Measurements from ENCODE around the gene HBA1. TPM values are rescaled to one million over a fixed set of nuclear protein-coding genes. Genes with fewer than 3 reads are reported as not detected.
"Not testable (repeated sequence)": the region's sequence is repeated elsewhere in the genome, so short reads cannot be mapped to it uniquely, and the experiment has no call there.

The HBA1 gene
- total RNA-seq, 1 donor: 28.3 TPM

DNA sequence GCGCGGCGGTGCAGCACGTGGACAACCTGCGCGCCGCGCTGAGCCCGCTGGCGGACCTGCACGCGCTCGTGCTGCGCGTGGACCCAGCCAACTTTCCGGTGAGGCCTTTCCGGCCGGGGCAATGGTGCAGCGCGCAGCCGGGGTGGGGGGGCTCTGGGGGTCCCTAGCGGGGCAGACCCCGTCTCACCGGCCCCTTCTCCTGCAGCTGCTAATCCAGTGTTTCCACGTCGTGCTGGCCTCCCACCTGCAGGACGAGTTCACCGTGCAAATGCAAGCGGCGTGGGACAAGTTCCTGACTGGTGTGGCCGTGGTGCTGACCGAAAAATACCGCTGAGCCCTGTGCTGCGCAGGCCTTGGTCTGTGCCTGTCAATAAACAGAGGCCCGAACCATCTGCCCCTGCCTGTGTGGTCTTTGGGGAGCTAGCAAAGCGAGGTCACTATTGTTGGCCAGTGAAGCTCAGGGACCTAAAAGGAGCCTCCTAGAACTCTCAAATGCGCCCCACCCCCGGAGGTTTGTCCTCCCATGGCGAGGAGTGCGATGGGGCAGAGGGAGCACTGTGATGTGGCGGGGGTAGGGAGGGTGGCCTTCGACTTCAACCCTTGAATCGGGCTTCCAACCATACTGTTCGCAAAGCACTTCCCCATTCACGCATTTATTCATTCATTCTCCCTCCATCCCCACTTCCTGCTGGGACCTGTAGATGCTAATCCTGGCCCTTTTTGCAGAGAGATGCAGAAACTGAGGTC is 9.9 kb upstream of the HBA1 start:
- peaks cover 13% of the 10 kb centered on the region for H3K4me1 ChIP-seq (ENCODE audit: insufficient read depth, low read length)
- H3K27me3 ChIP-seq (ENCODE audit: insufficient read depth, low read length): peaks cover 55% of the 10 kb centered on the region
- no peak overlapping the region for H3K4me3 ChIP-seq (ENCODE audit: low read length)
- no peaks in the 10 kb centered on the region for H3K9me3 ChIP-seq (ENCODE audit: low read depth, low read length)

DNA sequence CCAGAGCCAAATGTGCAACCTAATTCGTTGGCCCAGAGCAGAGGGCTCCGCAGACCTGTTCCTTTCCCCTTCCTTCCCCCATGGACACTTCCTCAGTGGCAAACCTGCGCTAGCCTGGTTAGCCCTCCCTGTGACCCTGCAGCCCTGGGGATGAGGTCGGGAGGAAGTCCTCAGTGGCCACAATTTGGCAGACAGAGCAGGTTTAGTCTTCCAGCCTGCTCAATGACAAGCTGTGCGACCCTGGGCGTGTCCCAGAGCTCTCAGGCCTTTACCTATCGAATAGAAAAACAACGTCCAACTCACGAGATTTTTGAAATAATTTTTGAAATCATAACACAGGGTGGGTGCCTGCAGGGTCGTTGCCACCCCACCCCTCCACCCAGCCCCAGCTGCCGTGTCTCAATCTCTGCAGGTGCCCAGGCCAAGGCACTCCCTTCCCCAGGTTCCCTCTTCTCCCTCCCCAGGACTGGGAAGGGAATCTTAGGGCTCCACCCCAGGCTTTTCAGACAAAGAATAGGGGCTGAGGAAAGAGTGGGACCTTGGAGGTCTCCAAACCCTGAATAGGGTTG is 9.3 kb upstream of the HBA1 start:
- Histone ChIP-seq H3K4me1 (ENCODE audit: insufficient read depth, low read length) (peaks cover 13% of the 10 kb centered on the region), H3K27me3 (ENCODE audit: insufficient read depth, low read length) (peaks cover 59% of the 10 kb centered on the region), H3K9me3 (ENCODE audit: low read depth, low read length) (no peaks in the 10 kb centered on the region), H3K4me3 (ENCODE audit: low read length) (no peak overlapping the region)

GRCh38 chr16:168424-168823 is 8.1 kb upstream of the HBA1 start:
- H3K4me3 ChIP-seq (ENCODE audit: low read length): no peak overlapping the region
- peaks cover 59% of the 10 kb centered on the region for H3K27me3 ChIP-seq (ENCODE audit: insufficient read depth, low read length)
- peaks cover 13% of the 10 kb centered on the region for H3K4me1 ChIP-seq (ENCODE audit: insufficient read depth, low read length)
- no peaks in the 10 kb centered on the region for H3K9me3 ChIP-seq (ENCODE audit: low read depth, low read length)

GRCh38 chr16:169014-169413 is 7.5 kb upstream of the HBA1 start:
- H3K4me1 ChIP-seq (ENCODE audit: insufficient read depth, low read length): peaks cover 13% of the 10 kb centered on the region
- H3K9me3 ChIP-seq (ENCODE audit: low read depth, low read length): no peaks in the 10 kb centered on the region
- H3K4me3 ChIP-seq (ENCODE audit: low read length): no peak overlapping the region
- H3K27me3 ChIP-seq (ENCODE audit: insufficient read depth, low read length): peaks cover 59% of the 10 kb centered on the region

- not testable (repeated sequence) for H3K4me3 ChIP-seq (ENCODE audit: low read length); H3K9me3 ChIP-seq (ENCODE audit: low read depth, low read length)
- Histone ChIP-seq H3K4me1 (ENCODE audit: insufficient read depth, low read length) (peaks cover 11% of the 10 kb centered on the region), H3K27me3 (ENCODE audit: insufficient read depth, low read length) (peaks cover 65% of the 10 kb centered on the region)
Measured at GRCh38 chr16:170088-170507, 6.4 kb upstream of the HBA1 start.

- peaks cover 64% of the 10 kb centered on the region for H3K27me3 ChIP-seq (ENCODE audit: insufficient read depth, low read length)
- H3K4me1 ChIP-seq (ENCODE audit: insufficient read depth, low read length): peaks cover 4% of the 10 kb centered on the region
- H3K9me3 ChIP-seq (ENCODE audit: low read depth, low read length): no peaks in the 10 kb centered on the region
- H3K4me3 ChIP-seq (ENCODE audit: low read length): no peak overlapping the region
Measured at GRCh38 chr16:170788-171187, 5.7 kb upstream of the HBA1 start.

GRCh38 chr16:172374-172941 is 4.0 kb upstream of the HBA1 start, which contains the start of gene HBA2:
HBA2 (plus strand) TSS chr16:172876; CDS start chr16:172913, 37 bp downstream.
- not testable (repeated sequence) for H3K4me1 ChIP-seq (ENCODE audit: insufficient read depth, low read length); H3K4me3 ChIP-seq (ENCODE audit: low read length); H3K9me3 ChIP-seq (ENCODE audit: low read depth, low read length)
- peaks cover 49% of the 10 kb centered on the region for H3K27me3 ChIP-seq (ENCODE audit: insufficient read depth, low read length)

DNA sequence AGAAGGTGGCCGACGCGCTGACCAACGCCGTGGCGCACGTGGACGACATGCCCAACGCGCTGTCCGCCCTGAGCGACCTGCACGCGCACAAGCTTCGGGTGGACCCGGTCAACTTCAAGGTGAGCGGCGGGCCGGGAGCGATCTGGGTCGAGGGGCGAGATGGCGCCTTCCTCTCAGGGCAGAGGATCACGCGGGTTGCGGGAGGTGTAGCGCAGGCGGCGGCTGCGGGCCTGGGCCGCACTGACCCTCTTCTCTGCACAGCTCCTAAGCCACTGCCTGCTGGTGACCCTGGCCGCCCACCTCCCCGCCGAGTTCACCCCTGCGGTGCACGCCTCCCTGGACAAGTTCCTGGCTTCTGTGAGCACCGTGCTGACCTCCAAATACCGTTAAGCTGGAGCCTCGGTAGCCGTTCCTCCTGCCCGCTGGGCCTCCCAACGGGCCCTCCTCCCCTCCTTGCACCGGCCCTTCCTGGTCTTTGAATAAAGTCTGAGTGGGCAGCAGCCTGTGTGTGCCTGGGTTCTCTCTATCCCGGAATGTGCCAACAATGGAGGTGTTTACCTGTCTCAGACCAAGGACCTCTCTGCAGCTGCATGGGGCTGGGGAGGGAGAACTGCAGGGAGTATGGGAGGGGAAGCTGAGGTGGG is 3.1 kb upstream of the HBA1 start:
- peaks cover 49% of the 10 kb centered on the region for H3K27me3 ChIP-seq (ENCODE audit: insufficient read depth, low read length)
- H3K4me1 ChIP-seq (ENCODE audit: insufficient read depth, low read length); H3K9me3 ChIP-seq (ENCODE audit: low read depth, low read length); H3K4me3 ChIP-seq (ENCODE audit: low read length): not testable (repeated sequence)

- H3K27me3 ChIP-seq (ENCODE audit: insufficient read depth, low read length): peaks cover 49% of the 10 kb centered on the region
- H3K4me1 ChIP-seq (ENCODE audit: insufficient read depth, low read length); H3K9me3 ChIP-seq (ENCODE audit: low read depth, low read length); H3K4me3 ChIP-seq (ENCODE audit: low read length): not testable (repeated sequence)
Measured at GRCh38 chr16:173928-174769, 2.3 kb upstream of the HBA1 start.

DNA sequence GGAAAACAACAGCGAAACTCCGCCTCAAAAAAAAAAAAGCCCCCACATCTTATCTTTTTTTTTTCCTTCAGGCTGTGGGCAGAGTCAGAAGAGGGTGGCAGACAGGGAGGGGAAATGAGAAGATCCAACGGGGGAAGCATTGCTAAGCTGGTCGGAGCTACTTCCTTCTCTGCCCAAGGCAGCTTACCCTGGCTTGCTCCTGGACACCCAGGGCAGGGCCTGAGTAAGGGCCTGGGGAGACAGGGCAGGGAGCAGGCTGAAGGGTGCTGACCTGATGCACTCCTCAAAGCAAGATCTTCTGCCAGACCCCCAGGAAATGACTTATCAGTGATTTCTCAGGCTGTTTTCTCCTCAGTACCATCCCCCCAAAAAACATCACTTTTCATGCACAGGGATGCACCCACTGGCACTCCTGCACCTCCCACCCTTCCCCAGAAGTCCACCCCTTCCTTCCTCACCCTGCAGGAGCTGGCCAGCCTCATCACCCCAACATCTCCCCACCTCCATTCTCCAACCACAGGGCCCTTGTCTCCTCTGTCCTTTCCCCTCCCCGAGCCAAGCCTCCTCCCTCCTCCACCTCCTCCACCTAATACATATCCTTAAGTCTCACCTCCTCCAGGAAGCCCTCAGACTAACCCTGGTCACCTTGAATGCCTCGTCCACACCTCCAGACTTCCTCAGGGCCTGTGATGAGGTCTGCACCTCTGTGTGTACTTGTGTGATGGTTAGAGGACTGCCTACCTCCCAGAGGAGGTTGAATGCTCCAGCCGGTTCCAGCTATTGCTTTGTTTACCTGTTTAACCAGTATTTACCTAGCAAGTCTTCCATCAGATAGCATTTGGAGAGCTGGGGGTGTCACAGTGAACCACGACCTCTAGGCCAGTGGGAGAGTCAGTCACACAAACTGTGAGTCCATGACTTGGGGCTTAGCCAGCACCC is 1.2 kb upstream of the HBA1 start:
- H3K4me1 ChIP-seq (ENCODE audit: insufficient read depth, low read length): peaks cover 6% of the 10 kb centered on the region
- no peaks in the 10 kb centered on the region for H3K9me3 ChIP-seq (ENCODE audit: low read depth, low read length)
- H3K27me3 ChIP-seq (ENCODE audit: insufficient read depth, low read length): peaks cover 53% of the 10 kb centered on the region
- H3K4me3 ChIP-seq (ENCODE audit: low read length): no peak overlapping the region

- not testable (repeated sequence) for H3K9me3 ChIP-seq (ENCODE audit: low read depth, low read length); H3K4me3 ChIP-seq (ENCODE audit: low read length)
- H3K27me3 ChIP-seq (ENCODE audit: insufficient read depth, low read length): peaks cover 51% of the 10 kb centered on the region
- peaks cover 11% of the 10 kb centered on the region for H3K4me1 ChIP-seq (ENCODE audit: insufficient read depth, low read length)
Measured at GRCh38 chr16:176006-176405, 474 bp upstream of the HBA1 start.

DNA sequence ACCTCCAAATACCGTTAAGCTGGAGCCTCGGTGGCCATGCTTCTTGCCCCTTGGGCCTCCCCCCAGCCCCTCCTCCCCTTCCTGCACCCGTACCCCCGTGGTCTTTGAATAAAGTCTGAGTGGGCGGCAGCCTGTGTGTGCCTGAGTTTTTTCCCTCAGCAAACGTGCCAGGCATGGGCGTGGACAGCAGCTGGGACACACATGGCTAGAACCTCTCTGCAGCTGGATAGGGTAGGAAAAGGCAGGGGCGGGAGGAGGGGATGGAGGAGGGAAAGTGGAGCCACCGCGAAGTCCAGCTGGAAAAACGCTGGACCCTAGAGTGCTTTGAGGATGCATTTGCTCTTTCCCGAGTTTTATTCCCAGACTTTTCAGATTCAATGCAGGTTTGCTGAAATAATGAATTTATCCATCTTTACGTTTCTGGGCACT is 928 bp downstream of the HBA1 start:
- H3K9me3 ChIP-seq (ENCODE audit: low read depth, low read length): no peaks in the 10 kb centered on the region
- peaks cover 18% of the 10 kb centered on the region for H3K4me1 ChIP-seq (ENCODE audit: insufficient read depth, low read length)
- peaks cover 47% of the 10 kb centered on the region for H3K27me3 ChIP-seq (ENCODE audit: insufficient read depth, low read length)
- no peak overlapping the region for H3K4me3 ChIP-seq (ENCODE audit: low read length)

DNA sequence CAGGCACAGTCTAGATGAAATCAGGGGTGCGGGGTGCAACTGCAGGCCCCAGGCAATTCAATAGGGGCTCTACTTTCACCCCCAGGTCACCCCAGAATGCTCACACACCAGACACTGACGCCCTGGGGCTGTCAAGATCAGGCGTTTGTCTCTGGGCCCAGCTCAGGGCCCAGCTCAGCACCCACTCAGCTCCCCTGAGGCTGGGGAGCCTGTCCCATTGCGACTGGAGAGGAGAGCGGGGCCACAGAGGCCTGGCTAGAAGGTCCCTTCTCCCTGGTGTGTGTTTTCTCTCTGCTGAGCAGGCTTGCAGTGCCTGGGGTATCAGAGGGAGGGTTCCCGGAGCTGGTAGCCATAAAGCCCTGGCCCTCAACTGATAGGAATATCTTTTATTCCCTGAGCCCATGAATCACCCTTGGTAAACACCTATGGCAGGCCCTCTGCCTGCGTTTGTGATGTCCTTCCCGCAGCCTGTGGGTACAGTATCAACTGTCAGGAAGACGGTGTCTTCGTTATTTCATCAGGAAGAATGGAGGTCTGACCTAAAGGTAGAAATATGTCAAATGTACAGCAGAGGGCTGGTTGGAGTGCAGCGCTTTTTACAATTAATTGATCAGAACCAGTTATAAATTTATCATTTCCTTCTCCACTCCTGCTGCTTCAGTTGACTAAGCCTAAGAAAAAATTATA is 1.6 kb downstream of the HBA1 start:
- H3K4me1 ChIP-seq (ENCODE audit: insufficient read depth, low read length): peaks cover 18% of the 10 kb centered on the region
- H3K4me3 ChIP-seq (ENCODE audit: low read length): no peak overlapping the region
- no peaks in the 10 kb centered on the region for H3K9me3 ChIP-seq (ENCODE audit: low read depth, low read length)
- peaks cover 47% of the 10 kb centered on the region for H3K27me3 ChIP-seq (ENCODE audit: insufficient read depth, low read length)

Measured in mononuclear cell (primary cell).